ELF-1 (cell line): Measurements from ENCODE around the gene IFT57.

Experiments used
- DNase-seq: peaks from one replicate; pipeline ENCODE4 v3.0.0-alpha.2; 2016; ENCODE audit warnings: low read depth, low spot score

Gene IFT57

DNA sequence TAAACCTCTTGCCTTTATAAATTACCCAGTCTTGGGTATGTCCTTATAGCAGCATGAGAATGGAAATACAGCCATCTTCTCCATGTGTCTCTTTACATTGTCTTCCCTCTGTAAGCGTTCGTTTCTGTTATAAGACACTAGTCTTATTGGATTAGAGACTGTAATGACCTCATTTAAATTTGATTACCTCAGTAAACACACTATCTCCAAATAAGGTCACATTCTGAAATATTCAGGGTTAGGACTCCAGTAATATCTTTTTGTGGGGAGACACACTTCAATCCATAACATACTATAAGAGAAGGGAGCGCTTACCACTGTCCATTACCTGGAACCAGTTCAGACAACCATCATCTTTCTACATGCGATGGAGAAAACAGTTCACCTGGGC, 97.1 kb downstream of the IFT57 start:
- DNase-seq: no peak

DNA sequence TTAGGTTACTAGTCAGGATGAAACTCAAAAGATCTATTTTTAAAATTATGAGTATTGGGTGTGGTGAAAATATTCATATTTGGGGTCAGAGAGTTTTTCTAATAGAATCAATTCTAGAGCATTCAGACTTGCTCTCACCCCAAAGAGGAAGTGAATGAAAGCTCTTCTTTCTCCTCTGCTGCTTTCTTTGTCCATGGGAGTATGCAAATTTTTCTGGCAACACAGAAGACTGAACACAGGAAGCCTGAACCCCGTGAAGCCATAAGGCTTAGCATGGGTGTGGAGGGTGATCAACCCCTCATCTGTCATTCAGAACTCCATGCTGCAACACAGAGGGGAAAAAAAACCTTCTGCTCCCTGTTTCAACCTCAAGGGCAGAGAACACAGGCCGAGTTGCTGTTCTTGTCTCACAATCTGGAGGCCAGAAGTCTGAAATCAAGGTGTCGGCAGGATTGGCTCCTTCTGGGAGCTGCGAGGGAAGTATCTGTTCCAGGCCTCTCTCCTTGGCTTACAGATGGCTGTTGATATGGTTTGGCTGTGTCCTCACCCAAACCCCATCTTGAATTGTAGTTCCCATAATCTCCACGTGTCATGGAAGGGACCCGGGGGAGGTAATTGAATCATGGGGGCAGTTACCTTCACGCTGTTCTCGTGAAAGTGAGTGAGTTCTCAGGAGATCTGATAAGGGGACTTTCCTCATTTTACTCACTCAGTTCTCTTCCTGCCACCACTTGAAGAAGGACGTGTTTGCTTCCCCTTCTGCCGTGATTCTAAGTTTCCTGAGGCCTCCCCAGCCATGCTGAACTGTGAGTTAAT, 97.7 kb downstream of the IFT57 start:
- no peak for DNase-seq

DNA sequence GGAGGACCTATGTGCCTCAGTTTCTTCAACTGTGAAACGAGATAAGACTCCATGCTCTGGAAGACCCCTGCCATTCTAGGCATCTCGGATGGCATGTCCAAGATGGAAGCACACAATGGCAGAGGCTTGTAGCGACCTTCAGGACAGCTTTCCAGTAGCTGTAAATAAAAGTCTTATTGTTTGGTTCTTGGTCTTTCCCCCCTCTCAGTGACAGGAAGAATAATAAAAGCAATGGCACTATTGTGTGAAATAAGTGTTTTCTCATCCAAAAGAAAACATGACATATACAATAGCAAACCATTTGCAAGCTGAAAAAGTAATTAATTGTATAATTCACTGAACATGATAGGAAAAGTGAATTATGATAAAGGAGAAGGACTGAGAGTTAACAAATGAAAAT, 98.9 kb downstream of the IFT57 start:
- DNase-seq: no peak

DNA sequence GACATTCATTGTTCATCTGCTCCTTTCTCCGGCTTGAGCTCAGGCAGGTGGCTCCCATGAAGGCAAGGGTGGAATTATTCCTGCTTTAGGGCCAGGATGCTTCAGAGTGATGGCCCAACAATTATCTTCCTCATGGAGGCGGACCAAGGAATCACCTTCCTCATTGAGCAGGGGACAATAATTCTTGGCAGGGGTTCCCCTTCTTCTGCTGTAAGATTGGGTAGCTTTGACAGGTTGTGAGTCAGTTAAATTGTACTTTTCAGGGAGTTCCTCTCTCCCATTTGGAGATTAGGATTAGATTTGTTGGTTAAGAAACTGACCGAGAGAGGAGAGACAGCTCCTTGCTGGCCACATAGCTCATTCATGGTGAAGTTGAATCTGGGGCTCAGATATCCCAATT, 99.9 kb downstream of the IFT57 start:
- no peak for DNase-seq

DNA sequence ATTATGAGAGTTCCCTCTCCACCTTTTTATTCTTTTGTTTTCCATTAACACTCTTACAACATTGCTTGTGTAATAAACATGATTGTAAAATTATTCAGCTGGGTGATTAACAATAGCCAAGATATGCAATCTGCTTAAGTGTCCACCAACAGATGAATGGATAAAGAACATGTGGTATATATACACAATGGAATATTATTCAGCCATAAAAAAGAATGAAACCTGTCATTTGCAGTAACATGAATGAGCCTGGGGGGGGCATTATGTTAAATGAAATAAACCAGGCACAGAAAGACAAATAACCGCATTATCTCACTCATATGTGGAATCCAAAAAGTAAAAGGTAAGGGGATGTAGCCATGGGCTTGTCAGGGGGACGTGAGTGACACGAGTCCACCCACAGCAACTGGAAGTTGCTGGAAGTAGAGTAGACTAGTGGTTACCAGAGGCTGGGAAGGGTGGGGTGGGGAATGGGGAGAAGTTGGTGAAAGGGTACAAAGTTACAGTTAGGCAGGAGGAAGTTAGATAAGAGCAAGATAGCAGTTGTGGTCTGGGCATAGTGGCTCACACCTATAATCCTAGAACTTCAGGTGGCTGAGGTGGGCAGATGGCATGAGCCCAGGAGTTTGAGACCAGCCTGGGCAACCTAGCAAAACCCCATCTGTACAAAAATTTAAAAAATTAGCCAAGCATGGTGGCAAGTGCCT, 102.7 kb downstream of the IFT57 start:
- no peak for DNase-seq

DNA sequence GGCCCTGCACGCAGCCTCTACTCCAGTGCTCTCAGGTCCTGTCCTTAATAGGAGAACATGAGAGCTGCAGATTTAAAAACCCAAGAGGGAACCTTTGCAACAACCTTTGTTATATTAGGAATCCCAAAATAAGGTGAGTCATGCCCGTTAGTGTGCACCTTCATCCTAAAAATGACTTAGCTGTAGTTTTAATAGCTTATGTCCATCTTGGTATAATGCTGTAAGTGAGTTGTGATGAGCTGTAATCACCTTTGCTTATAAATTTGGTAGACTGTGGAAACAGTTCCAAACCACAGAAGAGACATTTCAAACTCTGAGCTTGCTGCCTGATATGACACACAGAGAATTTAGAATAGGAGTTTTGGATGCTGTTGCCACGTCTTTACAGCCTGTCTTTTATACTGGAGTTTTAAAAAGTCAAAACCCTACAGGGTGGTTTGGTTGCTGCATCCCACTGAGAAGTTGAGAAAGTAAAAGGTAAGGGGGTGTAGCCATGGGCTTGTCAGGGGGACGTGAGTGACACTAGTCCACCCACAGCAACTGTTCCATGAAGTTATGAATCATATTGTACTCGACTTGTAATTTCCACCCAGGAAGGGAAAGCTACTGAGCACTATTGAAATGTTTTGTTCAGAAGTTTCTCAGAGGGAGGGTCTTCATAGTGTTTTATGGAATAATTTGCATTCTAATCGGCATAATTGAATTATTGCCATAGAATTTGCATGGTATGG, 104.0 kb downstream of the IFT57 start:
- DNase-seq: no peak

DNA sequence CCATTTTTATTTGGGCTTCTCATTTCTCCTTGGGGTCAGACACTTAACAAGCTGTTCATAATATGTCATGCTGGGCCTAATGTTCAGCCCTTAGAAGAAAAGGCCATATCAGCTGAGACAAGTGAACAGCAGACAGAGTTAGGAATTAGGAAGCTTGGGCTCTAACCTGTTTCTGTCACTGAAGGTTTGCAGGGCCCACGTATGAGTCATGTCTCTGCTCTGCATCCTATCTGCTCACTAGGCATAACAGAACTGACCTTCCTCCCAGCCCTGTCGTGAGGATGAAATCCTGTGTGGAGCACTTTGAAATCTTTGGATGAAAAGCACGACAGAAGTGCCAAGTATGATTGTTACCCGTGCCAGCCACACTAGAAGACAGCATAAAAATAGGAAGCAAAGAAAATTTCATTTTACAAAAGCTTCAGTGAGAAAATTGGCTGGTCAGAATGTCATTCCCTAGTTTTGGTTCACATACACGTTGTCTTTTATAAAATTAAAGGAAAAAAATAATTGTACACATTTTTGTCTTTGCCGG, 104.9 kb downstream of the IFT57 start:
- no peak for DNase-seq

DNA sequence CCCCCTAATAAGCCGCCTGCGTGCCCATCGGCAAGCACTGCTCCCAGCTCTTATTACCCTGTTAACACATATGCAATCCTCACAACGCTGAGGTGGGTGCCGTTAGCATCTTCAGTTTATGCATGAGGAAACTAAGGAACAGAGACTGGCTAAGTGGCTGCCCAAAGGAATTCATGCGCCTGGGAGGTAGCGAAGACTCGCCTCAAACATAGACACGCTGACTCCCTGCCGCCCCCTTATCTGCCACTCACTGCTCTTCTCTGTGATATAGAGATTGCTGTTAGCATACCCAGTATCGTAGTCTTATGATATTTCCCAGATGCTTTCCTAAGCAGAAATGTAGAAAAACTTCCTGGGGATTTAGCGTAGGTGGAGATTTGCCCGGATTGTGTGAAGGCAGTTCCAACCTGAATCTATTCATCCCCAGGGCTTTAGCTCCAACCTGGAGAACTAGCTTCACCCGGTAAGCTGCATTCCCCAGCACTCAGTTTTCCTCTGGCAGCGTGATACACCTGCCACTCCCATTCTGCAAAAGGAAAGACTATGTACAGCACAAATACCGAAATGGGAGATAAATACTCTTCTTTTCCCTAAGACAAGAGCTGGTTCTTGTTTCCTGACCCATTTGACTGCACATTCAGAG, 107.7 kb downstream of the IFT57 start:
- DNase-seq: peak; percentile 54

DNA sequence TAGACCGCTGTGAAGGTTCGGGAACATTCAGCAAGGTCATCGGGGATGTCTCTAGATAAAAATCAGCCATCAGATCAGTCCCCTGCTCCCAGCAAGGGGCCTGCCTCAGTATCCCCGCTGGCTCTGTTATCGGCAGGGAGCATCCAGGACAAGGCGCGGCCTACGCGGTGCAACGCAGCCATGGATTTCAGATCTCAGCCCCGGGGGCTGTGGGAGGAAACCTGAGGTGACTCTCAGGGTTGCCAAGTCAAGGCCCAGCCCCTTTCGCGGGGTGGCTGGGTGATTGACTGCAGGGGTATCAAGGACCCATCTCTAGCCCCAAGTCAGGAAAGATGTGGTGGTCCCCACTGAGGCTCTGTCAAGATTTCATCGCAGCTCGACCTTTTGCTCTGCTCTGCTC, 108.2 kb downstream of the IFT57 start:
- DNase-seq: no peak

DNA sequence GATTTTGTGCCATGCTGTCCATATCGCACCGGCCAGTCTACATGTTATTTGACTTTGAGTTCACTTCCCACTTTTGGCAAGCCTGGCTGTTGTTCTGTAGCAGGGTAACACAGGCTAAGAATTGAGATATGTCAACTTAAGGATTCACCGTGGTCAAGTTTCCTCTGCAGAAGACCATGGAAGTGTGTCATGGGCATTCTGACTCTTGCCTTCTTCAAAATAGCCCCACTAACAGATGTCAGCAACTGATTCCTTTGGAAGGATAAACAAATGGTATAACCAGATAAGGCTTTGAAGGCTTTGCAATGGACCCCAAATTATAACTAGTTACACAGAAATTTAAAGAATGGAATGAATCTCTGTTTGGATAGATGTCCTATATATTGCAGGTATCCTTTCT, 111.3 kb downstream of the IFT57 start:
- DNase-seq: no peak
